SK-N-SH (cell line): ENCODE measurements around the gene TEAD3. TPM values are rescaled to one million over a fixed set of nuclear protein-coding genes. Genes with fewer than 3 reads are reported as not detected.

Experiments
- CTCF ChIA-PET: fragments of 300-600, 350-600 bp; formaldehyde crosslinking; extraction: SDS; loops from one replicate; lab custom pipeline; 2021; lab: Yijun Ruan, JAX
- POLR2A ChIA-PET: fragments of 350-600 bp; sonication (Branson Sonifier 250); formaldehyde crosslinking; extraction: SDS; loops from one replicate; lab custom pipeline; 2020; ENCODE audit warnings: antibody characterized with exemption, inconsistent platforms; lab: Yijun Ruan, JAX
- DNase-seq: peaks from one replicate; pipeline ENCODE4 v3.0.0; 2012
- H2AFZ ChIP-seq: fragments of 200-600 bp; sonication (generic); 2 replicates; pipeline ENCODE4 v1.8.1; 2016; ENCODE audit warnings: antibody characterized with exemption, mild to moderate bottlenecking, low read depth
- H3F3A ChIP-seq: fragments of 200-600 bp; sonication (generic); replicated peaks from 2 replicates; pipeline ENCODE3; 2016; ENCODE audit warnings: antibody characterized with exemption, mild to moderate bottlenecking; ENCODE audit not compliant: insufficient read depth
- H3K27ac ChIP-seq, 2 experiments: fragments of 200-500 bp in 1 of 2; fragments of 200-600 bp in 1 of 2; sonication (Bioruptor generic) in 1 of 2; sonication (generic), shearing (Covaris generic) in 1 of 2; 2 replicates each; pipeline versions ENCODE4 v1.5.1 to v1.6.1; 2014 to 2016; ENCODE audit warnings: low read depth in 2 of 2, inconsistent platforms in 1 of 2, low read length in 1 of 2, mild to moderate bottlenecking in 1 of 2, mixed read lengths in 1 of 2
- H3K27me3 ChIP-seq: fragments of 200-600 bp; sonication (generic), shearing (Covaris generic); 2 replicates; pipeline ENCODE4 v1.6.1; 2016; ENCODE audit warnings: mixed run types; ENCODE audit not compliant: insufficient read depth
- H3K36me3 ChIP-seq, 2 experiments: fragments of 200-500 bp in 1 of 2; fragments of 200-600 bp in 1 of 2; sonication (Bioruptor generic) in 1 of 2; sonication (generic) in 1 of 2; replicated peaks in 1 of 2; 2 replicates each; pipeline versions ENCODE3 to v1.5.1; 2014 to 2016; ENCODE audit warnings: low read length in 1 of 2, mild to moderate bottlenecking in 1 of 2; ENCODE audit not compliant: insufficient read depth in 2 of 2, control insufficient read depth in 1 of 2
- H3K4me1 ChIP-seq, 2 experiments: fragments of 200-500 bp in 1 of 2; fragments of 200-600 bp in 1 of 2; sonication (Bioruptor generic) in 1 of 2; sonication (generic), shearing (Covaris generic) in 1 of 2; 2 replicates each; pipeline versions ENCODE4 v1.5.1 to v1.6.1; 2014 to 2016; ENCODE audit warnings: low read depth in 1 of 2, low read length in 1 of 2, mixed run types in 1 of 2; ENCODE audit not compliant: insufficient read depth in 2 of 2, control insufficient read depth in 1 of 2
- H3K4me2 ChIP-seq: fragments of 200-600 bp; sonication (generic), shearing (Covaris generic); 2 replicates; pipeline ENCODE4 v1.6.1; 2017; ENCODE audit warnings: mixed run types
- H3K4me3 ChIP-seq, 2 experiments: fragments of 200-500 bp in 1 of 2; fragments of 200-600 bp in 1 of 2; sonication (Bioruptor generic) in 1 of 2; sonication (generic), shearing (Covaris generic) in 1 of 2; 2 replicates each; pipeline versions ENCODE4 v1.5.1 to v1.8.1; 2014 to 2016; ENCODE audit warnings: low read depth in 2 of 2, inconsistent platforms in 1 of 2, low read length in 1 of 2, mild to moderate bottlenecking in 1 of 2, mixed read lengths in 1 of 2, moderate library complexity in 1 of 2
- H3K79me2 ChIP-seq: fragments of 200-600 bp; sonication (generic); 2 replicates; pipeline ENCODE4 v1.8.1; 2017; ENCODE audit warnings: mild to moderate bottlenecking; ENCODE audit not compliant: insufficient read depth
- H3K9ac ChIP-seq: fragments of 200-600 bp; sonication (generic); 2 replicates; pipeline ENCODE4 v1.6.1; 2017; ENCODE audit warnings: mixed run types
- H3K9me2 ChIP-seq: fragments of 200-600 bp; sonication (generic); 2 replicates; pipeline ENCODE4 v1.6.1; 2017; ENCODE audit warnings: mixed run types
- H3K9me3 ChIP-seq: fragments of 200-600 bp; sonication (generic); 2 replicates; pipeline ENCODE4 v1.6.1; 2017; ENCODE audit warnings: mixed run types, mild to moderate bottlenecking, moderate library complexity
- H4K20me1 ChIP-seq: fragments of 200-600 bp; sonication (generic); 2 replicates; pipeline ENCODE4 v1.6.1; 2017; ENCODE audit warnings: mild to moderate bottlenecking, mixed run types; ENCODE audit not compliant: insufficient read depth
- CTCF ChIP-seq: fragments of 200-600 bp; sonication (generic); IDR thresholded peaks from 2 replicates; pipeline ENCODE4 v1.6.1; 2017; ENCODE audit warnings: antibody characterized with exemption, mild to moderate bottlenecking, moderate library complexity
- EZH2phosphoT487 ChIP-seq: fragments of 200-600 bp; sonication (generic); IDR thresholded peaks from 2 replicates; pipeline ENCODE4 v1.6.1; 2017; ENCODE audit warnings: low read depth, mixed run types, mild to moderate bottlenecking, antibody characterized with exemption, moderate library complexity, borderline replicate concordance
- FOXJ3 ChIP-seq: sonication (generic); formaldehyde crosslinking; IDR thresholded peaks from 2 replicates; pipeline ENCODE4 v1.5.1; 2020; ENCODE audit warnings: mild to moderate bottlenecking, missing genetic modification reagents
- GABPA ChIP-seq: IDR thresholded peaks from 2 replicates; pipeline ENCODE4 v1.4.0; 2012; ENCODE audit warnings: low read depth, mild to moderate bottlenecking
- GATA2 ChIP-seq: sonication (generic); formaldehyde crosslinking; IDR thresholded peaks from 2 replicates; pipeline ENCODE4 v1.5.0; 2020; ENCODE audit warnings: mild to moderate bottlenecking, missing genetic modification reagents
- MEF2A ChIP-seq: IDR thresholded peaks from 2 replicates; pipeline ENCODE4 v1.4.0; 2012; ENCODE audit warnings: low read depth, borderline replicate concordance
- POLR2AphosphoS5 ChIP-seq: IDR thresholded peaks from 2 replicates; pipeline ENCODE4 v1.6.1; 2012; ENCODE audit warnings: low read depth, low read length
- SIN3A ChIP-seq: IDR thresholded peaks from 2 replicates; pipeline ENCODE4 v1.6.1; 2012; ENCODE audit warnings: low read depth, mild to moderate bottlenecking, low read length, moderate library complexity, borderline replicate concordance
- SMC3 ChIP-seq: IDR thresholded peaks from 2 replicates; pipeline ENCODE4 v1.6.1; 2012; ENCODE audit warnings: low read depth, low read length, improper control_type of control experiment
- TAF1 ChIP-seq: IDR thresholded peaks from 2 replicates; pipeline ENCODE4 v1.6.1; 2012; ENCODE audit warnings: low read depth, mild to moderate bottlenecking, low read length, moderate library complexity, borderline replicate concordance
- USF2 ChIP-seq: fragments of 150-350 bp; IDR thresholded peaks from 2 replicates; pipeline ENCODE4 v1.6.1; 2017; ENCODE audit warnings: antibody characterized with exemption, low read length, low read depth, borderline replicate concordance
- ZBTB33 ChIP-seq: IDR thresholded peaks from 2 replicates; pipeline ENCODE4 v1.4.0; 2012; ENCODE audit warnings: low read depth, borderline replicate concordance
- WGBS: methylation state at CpG from one replicate; pipeline ENCODE4 v1.1.6; 2017; ENCODE audit warnings: low lambda C conversion rate; 5-methylcytosine and 5-hydroxymethylcytosine counted together
- polyA plus RNA-seq, 3 experiments: library from polyadenylated mRNA; depleted of rRNA; stranded (reverse); fragments of >200 nt; gene quantifications; 2 replicates each; pipeline ENCODE4 v1.2.3, GENCODE V29; 2012

The TEAD3 gene
- polyA plus RNA-seq, 1 of the 3 experiments (the other 2 are of a cell fraction): 7.1 TPM

GRCh38 chr6:35503534-35503933 is 6.7 kb upstream of the TEAD3 start:
- WGBS: 79% methylated on average over 8 of the region's 15 CpGs
- no peak for DNase-seq
- POLR2A ChIA-PET: no interaction called here

More at GRCh38 chr6:35503534-35503933, 6.7 kb upstream of the TEAD3 start:
- no peaks in the 10 kb centered on the region for H3K79me2 ChIP-seq
- H2AFZ ChIP-seq: no peak overlapping the region
- H3K36me3 ChIP-seq: no peaks in the 10 kb centered on the region
- no peak for TF ChIP-seq GATA2 (CRISPR knock-in tag)
- no peak for TF ChIP-seq ZBTB33
- no peak for TF ChIP-seq GABPA
- no peak for TF ChIP-seq CTCF
- no peak for TF ChIP-seq FOXJ3
- TF ChIP-seq EZH2phosphoT487: no peak
- TF ChIP-seq MEF2A: no peak
- no peak for TF ChIP-seq USF2
- no peak for TF ChIP-seq SMC3
- no peak for TF ChIP-seq SIN3A
- TF ChIP-seq TAF1: no peak
- TF ChIP-seq POLR2AphosphoS5: no peak
- no peaks in the 10 kb centered on the region for H3K27me3 ChIP-seq
- no peak overlapping the region for H3K9ac ChIP-seq
- H3K9me2 ChIP-seq: no peaks in the 10 kb centered on the region
- peaks cover 4 to 8% of the 10 kb centered on the region in 2 experiments; a peak in 1 of 4 replicates for H3K4me1 ChIP-seq
- H3K27ac ChIP-seq: no peak overlapping the region
- H3F3A ChIP-seq: no peaks in the 10 kb centered on the region
- H3K9me3 ChIP-seq: no peaks in the 10 kb centered on the region
- no peaks in the 10 kb centered on the region for H4K20me1 ChIP-seq
- no peak overlapping the region for H3K4me3 ChIP-seq
- no peak overlapping the region for H3K4me2 ChIP-seq
- CTCF ChIA-PET: interaction anchor here (1.1 kb wide), 1 partner anchor 49 kb away, joined by 4 read pairs; no protein-coding TSS in a partner anchor
